Measurements from ENCODE around the gene C21orf58.

- TF ChIP-seq POLR2AphosphoS5 (IDR thresholded peaks at IDR 0.05; ENCODE audit: low read depth), result no peak
- TF ChIP-seq, protein P1, sequence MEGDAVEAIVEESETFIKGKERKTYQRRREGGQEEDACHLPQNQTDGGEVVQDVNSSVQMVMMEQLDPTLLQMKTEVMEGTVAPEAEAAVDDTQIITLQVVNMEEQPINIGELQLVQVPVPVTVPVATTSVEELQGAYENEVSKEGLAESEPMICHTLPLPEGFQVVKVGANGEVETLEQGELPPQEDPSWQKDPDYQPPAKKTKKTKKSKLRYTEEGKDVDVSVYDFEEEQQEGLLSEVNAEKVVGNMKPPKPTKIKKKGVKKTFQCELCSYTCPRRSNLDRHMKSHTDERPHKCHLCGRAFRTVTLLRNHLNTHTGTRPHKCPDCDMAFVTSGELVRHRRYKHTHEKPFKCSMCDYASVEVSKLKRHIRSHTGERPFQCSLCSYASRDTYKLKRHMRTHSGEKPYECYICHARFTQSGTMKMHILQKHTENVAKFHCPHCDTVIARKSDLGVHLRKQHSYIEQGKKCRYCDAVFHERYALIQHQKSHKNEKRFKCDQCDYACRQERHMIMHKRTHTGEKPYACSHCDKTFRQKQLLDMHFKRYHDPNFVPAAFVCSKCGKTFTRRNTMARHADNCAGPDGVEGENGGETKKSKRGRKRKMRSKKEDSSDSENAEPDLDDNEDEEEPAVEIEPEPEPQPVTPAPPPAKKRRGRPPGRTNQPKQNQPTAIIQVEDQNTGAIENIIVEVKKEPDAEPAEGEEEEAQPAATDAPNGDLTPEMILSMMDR (conservative IDR thresholded peaks at IDR 0.05; ENCODE audit: low read depth in 2 of 2), result no peak
- TF ChIP-seq, protein P2, sequence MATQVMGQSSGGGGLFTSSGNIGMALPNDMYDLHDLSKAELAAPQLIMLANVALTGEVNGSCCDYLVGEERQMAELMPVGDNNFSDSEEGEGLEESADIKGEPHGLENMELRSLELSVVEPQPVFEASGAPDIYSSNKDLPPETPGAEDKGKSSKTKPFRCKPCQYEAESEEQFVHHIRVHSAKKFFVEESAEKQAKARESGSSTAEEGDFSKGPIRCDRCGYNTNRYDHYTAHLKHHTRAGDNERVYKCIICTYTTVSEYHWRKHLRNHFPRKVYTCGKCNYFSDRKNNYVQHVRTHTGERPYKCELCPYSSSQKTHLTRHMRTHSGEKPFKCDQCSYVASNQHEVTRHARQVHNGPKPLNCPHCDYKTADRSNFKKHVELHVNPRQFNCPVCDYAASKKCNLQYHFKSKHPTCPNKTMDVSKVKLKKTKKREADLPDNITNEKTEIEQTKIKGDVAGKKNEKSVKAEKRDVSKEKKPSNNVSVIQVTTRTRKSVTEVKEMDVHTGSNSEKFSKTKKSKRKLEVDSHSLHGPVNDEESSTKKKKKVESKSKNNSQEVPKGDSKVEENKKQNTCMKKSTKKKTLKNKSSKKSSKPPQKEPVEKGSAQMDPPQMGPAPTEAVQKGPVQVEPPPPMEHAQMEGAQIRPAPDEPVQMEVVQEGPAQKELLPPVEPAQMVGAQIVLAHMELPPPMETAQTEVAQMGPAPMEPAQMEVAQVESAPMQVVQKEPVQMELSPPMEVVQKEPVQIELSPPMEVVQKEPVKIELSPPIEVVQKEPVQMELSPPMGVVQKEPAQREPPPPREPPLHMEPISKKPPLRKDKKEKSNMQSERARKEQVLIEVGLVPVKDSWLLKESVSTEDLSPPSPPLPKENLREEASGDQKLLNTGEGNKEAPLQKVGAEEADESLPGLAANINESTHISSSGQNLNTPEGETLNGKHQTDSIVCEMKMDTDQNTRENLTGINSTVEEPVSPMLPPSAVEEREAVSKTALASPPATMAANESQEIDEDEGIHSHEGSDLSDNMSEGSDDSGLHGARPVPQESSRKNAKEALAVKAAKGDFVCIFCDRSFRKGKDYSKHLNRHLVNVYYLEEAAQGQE (IDR thresholded peaks at IDR 0.05; ENCODE audit: unreplicated experiment), result no peak
These were observed 32.3 kb upstream of the C21orf58 start for GRCh38 chr21:46356005-46356338.

Data from GM23338 (cell line).